Activated B cell treated with CpG ODN at 0.5 μM for 24 hours (primary cell): ENCODE measurements around the gene BLOC1S3. TPM values are rescaled to one million over a fixed set of nuclear protein-coding genes. Genes with fewer than 3 reads are reported as not detected.

Experiments
- ATAC-seq: fragments of 200-7000 bp; cut with Tn5 transposase; one replicate; pipeline ENCODE4 v1.10.0; 2021; ENCODE audit warnings: low read depth, mild to moderate bottlenecking, moderate library complexity
- CTCF ChIA-PET: fragments of 350-600 bp; sonication (Branson Sonifier 250); formaldehyde crosslinking; loops from one replicate; lab custom pipeline; 2021; ENCODE audit warnings: antibody characterized with exemption; lab: Charles Lee
- POLR2A ChIA-PET: fragments of 350-600 bp; sonication (Branson Sonifier 250); formaldehyde crosslinking; loops from one replicate; lab custom pipeline; 2021; ENCODE audit warnings: antibody characterized with exemption; lab: Charles Lee
- DNase-seq: peaks from one replicate; pipeline ENCODE4 v3.0.0; 2022
- H3K27ac Mint-ChIP-seq: one replicate; pipeline ENCODE4 v1.8.0; 2020; ENCODE audit warnings: mixed read lengths
- H3K27me3 Mint-ChIP-seq: one replicate; pipeline ENCODE4 v1.8.0; 2021; ENCODE audit warnings: mixed read lengths
- H3K36me3 Mint-ChIP-seq: one replicate; pipeline ENCODE4 v1.8.0; 2021; ENCODE audit warnings: low read depth, mixed read lengths
- H3K4me1 Mint-ChIP-seq: one replicate; pipeline ENCODE4 v1.8.0; 2021; ENCODE audit warnings: mixed read lengths
- H3K4me3 Mint-ChIP-seq: one replicate; pipeline ENCODE4 v1.8.0; 2020; ENCODE audit warnings: mild to moderate bottlenecking, mixed read lengths
- H3K9me3 Mint-ChIP-seq: one replicate; pipeline ENCODE4 v1.8.0; 2020; ENCODE audit warnings: mixed read lengths
- intact Hi-C: fragments of 100-400 bp; cut with micrococcal nuclease; formaldehyde crosslinking; loops from one replicate; pipeline ENCODE4 v1.15.1; 2024
- total RNA-seq: library from RNA; stranded (reverse); gene quantifications from 2 replicates; pipeline ENCODE4 v1.2.3, GENCODE V29; 2022
- TF ChIP-seq, protein P1 (sequence below): fragments of 200-600 bp; IDR thresholded peaks from one replicate; pipeline ENCODE4 v1.8.0; 2022; ENCODE audit warnings: antibody characterized with exemption, mild to moderate bottlenecking

Gene BLOC1S3
- total RNA-seq, 1 donor from 2014 or later: 16.5 TPM

DNA sequence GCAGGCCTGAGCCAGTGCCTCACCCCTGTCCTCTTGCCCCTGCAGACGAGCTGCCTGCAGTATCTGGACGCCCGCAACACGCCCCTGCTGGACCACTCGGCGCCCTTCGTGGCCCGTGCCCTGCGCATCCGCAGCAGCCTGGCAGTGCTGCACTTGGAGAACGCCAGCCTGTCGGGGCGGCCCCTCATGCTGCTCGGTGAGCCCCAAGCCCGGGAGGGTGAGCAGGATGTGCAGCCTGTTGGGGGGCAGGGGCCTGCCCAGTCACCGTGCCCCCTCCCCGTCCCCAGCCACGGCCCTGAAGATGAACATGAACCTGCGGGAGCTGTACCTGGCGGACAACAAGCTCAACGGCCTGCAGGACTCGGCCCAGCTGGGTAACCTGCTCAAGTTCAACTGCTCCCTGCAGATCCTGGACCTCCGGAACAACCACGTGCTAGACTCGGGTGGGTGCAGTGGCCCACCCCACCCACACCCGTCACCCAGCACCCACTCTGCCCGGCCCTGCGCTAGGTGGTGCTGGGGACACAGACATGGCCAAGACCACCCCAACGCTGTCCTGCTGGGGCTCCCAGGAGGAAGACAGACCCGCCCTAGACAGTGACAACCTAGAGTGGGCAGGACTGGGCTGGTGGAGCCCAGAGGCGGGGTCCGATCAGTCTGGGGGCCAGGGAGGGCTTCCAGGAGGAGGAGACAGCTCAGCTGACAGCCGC, 36.4 kb upstream of the BLOC1S3 start:
- DNase-seq: no peak
- intact Hi-C loops: no loop called here
- Mint-ChIP-seq H3K27me3 (no peaks in the 10 kb centered on the region), H3K27ac (no peak overlapping the region), H3K4me3 (no peak overlapping the region), H3K9me3 (no peaks in the 10 kb centered on the region), H3K36me3 (peaks cover 24% of the 10 kb centered on the region), H3K4me1 (peaks cover 11% of the 10 kb centered on the region)
- no peak for ATAC-seq
- CTCF ChIA-PET: no interaction called here
- POLR2A ChIA-PET: interaction anchor here (0.6 kb wide), 1 partner anchor 53 kb away, joined by 5 read pairs; no protein-coding TSS in a partner anchor
- TF ChIP-seq, protein P1, sequence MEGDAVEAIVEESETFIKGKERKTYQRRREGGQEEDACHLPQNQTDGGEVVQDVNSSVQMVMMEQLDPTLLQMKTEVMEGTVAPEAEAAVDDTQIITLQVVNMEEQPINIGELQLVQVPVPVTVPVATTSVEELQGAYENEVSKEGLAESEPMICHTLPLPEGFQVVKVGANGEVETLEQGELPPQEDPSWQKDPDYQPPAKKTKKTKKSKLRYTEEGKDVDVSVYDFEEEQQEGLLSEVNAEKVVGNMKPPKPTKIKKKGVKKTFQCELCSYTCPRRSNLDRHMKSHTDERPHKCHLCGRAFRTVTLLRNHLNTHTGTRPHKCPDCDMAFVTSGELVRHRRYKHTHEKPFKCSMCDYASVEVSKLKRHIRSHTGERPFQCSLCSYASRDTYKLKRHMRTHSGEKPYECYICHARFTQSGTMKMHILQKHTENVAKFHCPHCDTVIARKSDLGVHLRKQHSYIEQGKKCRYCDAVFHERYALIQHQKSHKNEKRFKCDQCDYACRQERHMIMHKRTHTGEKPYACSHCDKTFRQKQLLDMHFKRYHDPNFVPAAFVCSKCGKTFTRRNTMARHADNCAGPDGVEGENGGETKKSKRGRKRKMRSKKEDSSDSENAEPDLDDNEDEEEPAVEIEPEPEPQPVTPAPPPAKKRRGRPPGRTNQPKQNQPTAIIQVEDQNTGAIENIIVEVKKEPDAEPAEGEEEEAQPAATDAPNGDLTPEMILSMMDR: no peak

DNA sequence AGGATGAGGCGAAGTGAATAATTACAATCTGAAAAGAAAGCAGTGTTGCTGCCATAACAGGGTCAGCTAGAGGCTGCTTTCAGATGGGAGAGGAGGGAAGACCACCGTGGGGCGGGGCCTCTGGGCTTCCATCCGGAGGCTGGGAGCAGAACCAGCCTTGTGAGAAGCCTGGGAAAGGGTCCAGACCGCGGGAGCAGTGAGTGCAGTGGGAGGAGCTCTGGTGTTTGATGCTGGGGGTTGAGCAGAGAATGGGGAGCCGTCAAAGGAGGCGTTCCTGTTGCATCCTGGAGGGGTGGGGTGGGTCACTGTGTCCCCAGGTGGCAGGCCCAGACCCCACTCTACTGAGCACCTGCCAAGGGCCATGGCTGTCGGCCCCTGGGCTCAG, 35.9 kb upstream of the BLOC1S3 start:
- H3K4me3 Mint-ChIP-seq: no peak overlapping the region
- CTCF ChIA-PET: no interaction called here
- no peaks in the 10 kb centered on the region for H3K9me3 Mint-ChIP-seq
- intact Hi-C loops: no loop called here
- POLR2A ChIA-PET: interaction anchor here (0.6 kb wide), 2 partner anchors 54 to 128 kb away, joined by 4 to 5 read pairs; no protein-coding TSS in a partner anchor
- H3K27me3 Mint-ChIP-seq: no peaks in the 10 kb centered on the region
- ATAC-seq (no peak), DNase-seq (no peak)
- peaks cover 5% of the 10 kb centered on the region for H3K4me1 Mint-ChIP-seq
- TF ChIP-seq, protein P1: no peak
- H3K27ac Mint-ChIP-seq: no peak overlapping the region
- H3K36me3 Mint-ChIP-seq: peaks cover 24% of the 10 kb centered on the region

DNA sequence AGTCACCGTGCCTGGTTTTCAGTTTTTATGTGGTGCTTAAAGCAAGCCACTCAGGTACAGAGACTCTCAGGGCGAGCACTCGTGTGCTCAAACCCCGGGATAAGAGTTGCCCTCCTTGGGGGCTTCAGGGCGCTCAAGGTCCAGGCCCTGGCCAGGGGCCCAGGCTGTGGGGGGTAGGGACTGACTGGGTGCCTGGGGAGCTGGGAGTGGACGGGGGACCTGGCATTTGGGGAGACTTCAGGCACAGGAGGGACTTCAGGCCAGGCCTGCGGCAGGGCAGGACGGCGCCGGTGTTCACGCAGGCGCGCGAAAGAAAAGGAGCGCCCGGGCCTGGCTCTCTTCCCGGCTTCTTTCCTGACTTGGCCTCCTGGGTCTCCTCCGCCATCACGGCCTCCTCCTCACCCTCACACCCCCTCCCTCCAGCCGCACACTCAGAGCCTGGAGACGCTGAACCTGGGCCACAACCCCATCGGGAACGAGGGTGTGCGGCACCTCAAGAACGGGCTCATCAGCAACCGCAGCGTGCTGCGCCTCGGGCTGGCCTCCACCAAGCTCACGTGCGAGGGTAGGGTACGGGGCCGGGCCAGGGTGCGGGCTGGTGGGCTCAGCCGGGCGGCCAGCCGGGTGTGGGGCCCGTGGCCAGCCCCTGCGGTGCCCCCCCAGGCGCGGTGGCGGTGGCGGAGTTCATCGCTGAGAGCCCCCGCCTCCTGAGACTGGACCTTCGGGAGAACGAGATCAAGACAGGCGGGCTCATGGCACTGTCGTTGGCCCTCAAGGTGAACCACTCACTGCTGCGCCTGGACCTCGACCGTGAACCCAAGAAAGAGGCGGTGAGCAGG, 33.9 kb upstream of the BLOC1S3 start:
- Mint-ChIP-seq H3K4me3 (no peak overlapping the region), H3K27me3 (no peaks in the 10 kb centered on the region), H3K27ac (no peak overlapping the region), H3K4me1 (no peaks in the 10 kb centered on the region), H3K36me3 (peaks cover 24% of the 10 kb centered on the region), H3K9me3 (no peaks in the 10 kb centered on the region)
- ChIA-PET CTCF (interaction anchor here (1.2 kb wide), 1 partner anchor 8 kb away, joined by 3 read pairs; no protein-coding TSS in a partner anchor), POLR2A (interaction anchor here (1.5 kb wide), 1 partner anchor 66 kb away, joined by 4 read pairs; the partner anchor contains the start of gene GEMIN7)
- TF ChIP-seq, protein P1: no peak
- DNase-seq (no peak), ATAC-seq (no peak)
- intact Hi-C loops: no loop called here

DNA sequence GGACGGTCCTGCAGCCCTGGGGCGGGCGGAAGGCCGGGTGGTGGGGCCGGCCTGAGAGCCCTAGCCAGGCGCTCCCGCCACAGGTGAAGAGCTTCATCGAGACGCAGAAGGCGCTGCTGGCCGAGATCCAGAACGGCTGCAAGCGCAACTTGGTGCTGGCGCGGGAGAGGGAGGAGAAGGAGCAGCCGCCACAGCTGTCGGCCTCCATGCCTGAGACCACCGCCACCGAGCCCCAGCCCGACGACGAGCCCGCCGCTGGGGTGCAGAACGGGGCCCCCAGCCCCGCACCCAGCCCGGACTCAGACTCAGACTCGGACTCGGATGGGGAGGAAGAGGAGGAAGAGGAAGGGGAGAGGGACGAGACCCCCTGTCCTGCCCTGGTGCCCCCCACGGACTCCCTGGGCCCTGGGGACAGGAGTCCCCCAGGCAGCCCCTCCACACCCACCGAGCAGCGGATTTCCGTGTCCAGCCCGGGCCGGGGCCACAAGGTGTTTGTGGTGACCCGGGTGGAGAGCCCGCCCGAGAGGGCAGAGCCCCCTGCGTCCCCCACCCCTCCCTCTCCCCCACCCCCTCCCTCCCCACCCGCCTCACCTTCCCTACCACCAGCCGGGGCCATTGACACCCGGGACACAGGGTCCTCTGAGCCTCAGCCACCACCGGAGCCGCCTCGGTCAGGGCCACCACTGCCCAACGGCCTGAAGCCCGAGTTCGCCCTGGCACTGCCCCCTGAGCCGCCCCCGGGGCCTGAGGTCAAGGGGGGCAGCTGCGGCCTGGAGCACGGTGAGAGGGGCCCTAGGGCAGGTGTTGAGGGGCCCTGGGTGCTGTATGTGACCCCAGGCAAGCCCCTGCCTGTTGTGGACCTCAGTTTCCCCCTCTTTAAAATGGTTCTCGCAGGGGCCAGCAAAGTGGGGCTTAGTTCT, 33.1 kb upstream of the BLOC1S3 start:
- POLR2A ChIA-PET: interaction anchor here (1.5 kb wide), 1 partner anchor 66 kb away, joined by 4 read pairs; the partner anchor contains the start of gene GEMIN7
- no peaks in the 10 kb centered on the region for H3K4me1 Mint-ChIP-seq
- no peak overlapping the region for H3K4me3 Mint-ChIP-seq
- CTCF ChIA-PET: no interaction called here
- H3K36me3 Mint-ChIP-seq: peaks cover 24% of the 10 kb centered on the region
- DNase-seq: no peak
- no peak for ATAC-seq
- no peaks in the 10 kb centered on the region for H3K9me3 Mint-ChIP-seq
- no peaks in the 10 kb centered on the region for H3K27me3 Mint-ChIP-seq
- TF ChIP-seq, protein P1: no peak
- intact Hi-C loops: no loop called here
- no peak overlapping the region for H3K27ac Mint-ChIP-seq
